Neural crest cell (in vitro differentiated cells): Measurements from ENCODE around the gene CIAO3. TPM values are rescaled to one million over a fixed set of nuclear protein-coding genes. Genes with fewer than 3 reads are reported as not detected.

Experiments
- DNase-seq: peaks from one replicate; pipeline ENCODE4 v3.0.0; 2021; ENCODE audit warnings: low read depth, mixed read lengths, low spot score
- H3K27ac Mint-ChIP-seq: one replicate; pipeline ENCODE4 v1.8.0; 2021; ENCODE audit warnings: mild to moderate bottlenecking, mixed read lengths; ENCODE audit not compliant: unreplicated experiment
- H3K27me3 Mint-ChIP-seq: 2 replicates; pipeline ENCODE4 v1.8.0; 2021; ENCODE audit warnings: low read depth, mild to moderate bottlenecking, mixed read lengths
- H3K36me3 Mint-ChIP-seq: 2 replicates; pipeline ENCODE4 v1.8.0; 2021; ENCODE audit warnings: low read depth, mild to moderate bottlenecking, mixed read lengths
- H3K4me1 Mint-ChIP-seq: 2 replicates; pipeline ENCODE4 v1.8.0; 2021; ENCODE audit warnings: mixed read lengths
- H3K4me3 Mint-ChIP-seq: one replicate; pipeline ENCODE4 v1.8.0; 2021; ENCODE audit warnings: mild to moderate bottlenecking, mixed read lengths
- H3K9me3 Mint-ChIP-seq: 2 replicates; pipeline ENCODE4 v1.8.0; 2021; ENCODE audit warnings: mixed read lengths
- CTCF ChIP-seq: fragments of 200-600 bp; sonication (generic); conservative IDR thresholded peaks from 2 replicates; pipeline ENCODE4 v1.5.0; 2021; ENCODE audit warnings: antibody characterized with exemption, mild to moderate bottlenecking
- total RNA-seq: library from RNA; stranded (reverse); gene quantifications from 2 replicates; pipeline ENCODE4 v1.2.1, GENCODE V29; 2021

Gene CIAO3
- total RNA-seq, 1 donor from 2014 or later: 45.9 TPM

- no peak for DNase-seq
- no peaks in the 10 kb centered on the region for H3K4me1 Mint-ChIP-seq
- H3K36me3 Mint-ChIP-seq: no peaks in the 10 kb centered on the region
- H3K9me3 Mint-ChIP-seq: no peaks in the 10 kb centered on the region
- H3K27me3 Mint-ChIP-seq: peaks cover 6% of the 10 kb centered on the region
- peak overlapping the region; percentile 83 for H3K4me3 Mint-ChIP-seq
- no peak for TF ChIP-seq CTCF
- no peak overlapping the region for H3K27ac Mint-ChIP-seq
These were observed 15.2 kb downstream of the CIAO3 start for GRCh38 chr16:725463-726187.

GRCh38 chr16:725041-725376, 15.8 kb downstream of the CIAO3 start:
- Mint-ChIP-seq H3K27me3 (peaks cover 10% of the 10 kb centered on the region), H3K4me3 (peak overlapping the region; percentile 83), H3K36me3 (no peaks in the 10 kb centered on the region), H3K4me1 (peaks cover 5% of the 10 kb centered on the region), H3K27ac (no peak overlapping the region), H3K9me3 (no peaks in the 10 kb centered on the region)
- TF ChIP-seq CTCF: no peak
- no peak for DNase-seq

- DNase-seq: no peak
- peaks cover 12% of the 10 kb centered on the region for H3K27me3 Mint-ChIP-seq
- H3K9me3 Mint-ChIP-seq: no peaks in the 10 kb centered on the region
- H3K27ac Mint-ChIP-seq: no peak overlapping the region
- H3K4me3 Mint-ChIP-seq: peak overlapping the region; percentile 83
- H3K36me3 Mint-ChIP-seq: no peaks in the 10 kb centered on the region
- H3K4me1 Mint-ChIP-seq: peaks cover 11% of the 10 kb centered on the region
- TF ChIP-seq CTCF: no peak
These were observed 16.4 kb downstream of the CIAO3 start for GRCh38 chr16:724188-725040.

- Mint-ChIP-seq H3K9me3 (no peaks in the 10 kb centered on the region), H3K36me3 (no peaks in the 10 kb centered on the region), H3K4me3 (peak overlapping the region; percentile 57), H3K27me3 (peaks cover 12% of the 10 kb centered on the region), H3K4me1 (peaks cover 19% of the 10 kb centered on the region), H3K27ac (no peak overlapping the region)
- no peak for TF ChIP-seq CTCF
- DNase-seq: no peak
These were observed 17.1 kb downstream of the CIAO3 start for GRCh38 chr16:723695-724094.

GRCh38 chr16:722835-723633, 17.8 kb downstream of the CIAO3 start:
- Mint-ChIP-seq H3K4me3 (peak overlapping the region; percentile 72), H3K4me1 (peaks cover 21% of the 10 kb centered on the region), H3K27ac (no peak overlapping the region), H3K9me3 (no peaks in the 10 kb centered on the region), H3K27me3 (peaks cover 12% of the 10 kb centered on the region), H3K36me3 (no peaks in the 10 kb centered on the region)
- TF ChIP-seq CTCF: no peak
- DNase-seq: no peak
